ENCODE data around the gene HBQ1.
"Not testable (repeated sequence)": the region's sequence is repeated elsewhere in the genome, so short reads cannot be mapped to it uniquely, and the experiment has no call there.

The HBQ1 gene

GRCh38 chr16:180101-180675 lies at the start of gene HBQ1:
Gene HBQ1 (plus strand): TSS chr16:180459. CDS start chr16:180487, 28 bp downstream.
- DNase-seq (ENCODE audit: low read depth in 2 of 2) = no peak

- DNase-seq (ENCODE audit: low read depth in 2 of 2) = no peak
These were observed 49.6 kb upstream of the HBQ1 start for GRCh38 chr16:130533-131173.

DNA sequence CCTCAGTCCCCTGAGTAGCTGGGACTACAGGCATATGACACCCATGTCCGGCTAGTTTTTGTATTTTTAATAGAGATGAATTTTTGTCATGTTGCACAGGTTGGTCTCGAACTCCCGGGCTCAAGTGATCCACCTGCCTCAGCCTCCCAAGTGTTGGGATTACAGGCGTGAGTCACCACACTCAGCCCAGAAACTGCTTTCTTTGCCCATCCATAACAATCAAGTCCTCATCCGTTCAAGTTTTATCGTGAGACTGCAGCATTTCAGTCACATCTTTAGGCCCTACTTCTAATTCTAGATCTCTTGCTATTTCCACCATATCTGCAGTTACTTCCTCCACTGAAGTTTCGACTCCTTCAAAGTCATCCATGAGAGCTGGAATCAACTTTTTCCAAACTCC lies 48.1 kb upstream of the HBQ1 start:
- no peak for DNase-seq (ENCODE audit: low read depth in 2 of 2)

DNA sequence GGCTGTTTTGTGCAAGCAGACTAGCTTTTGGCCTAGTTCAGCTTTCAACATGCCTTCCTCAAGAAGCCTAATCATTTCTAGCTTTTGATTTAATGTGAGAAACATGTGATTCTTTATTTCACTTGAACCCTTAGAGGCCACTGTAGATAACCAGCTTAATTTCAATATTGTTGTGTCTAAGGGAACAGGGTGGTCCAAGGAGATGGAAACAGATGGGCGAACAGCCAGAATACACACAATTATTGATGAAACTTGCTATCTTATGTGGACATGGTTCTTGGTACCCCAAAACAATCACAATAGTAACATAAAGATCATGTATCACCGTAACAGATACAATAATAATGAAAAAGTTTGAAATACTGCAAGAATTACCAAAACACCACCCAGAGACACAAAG lies 46.5 kb upstream of the HBQ1 start:
- no peak for DNase-seq (ENCODE audit: low read depth in 2 of 2)

GRCh38 chr16:138049-138417 lies 42.2 kb upstream of the HBQ1 start:
- DNase-seq (ENCODE audit: low read depth in 2 of 2) = peak in 1 of 2 donors; percentile 10

DNA sequence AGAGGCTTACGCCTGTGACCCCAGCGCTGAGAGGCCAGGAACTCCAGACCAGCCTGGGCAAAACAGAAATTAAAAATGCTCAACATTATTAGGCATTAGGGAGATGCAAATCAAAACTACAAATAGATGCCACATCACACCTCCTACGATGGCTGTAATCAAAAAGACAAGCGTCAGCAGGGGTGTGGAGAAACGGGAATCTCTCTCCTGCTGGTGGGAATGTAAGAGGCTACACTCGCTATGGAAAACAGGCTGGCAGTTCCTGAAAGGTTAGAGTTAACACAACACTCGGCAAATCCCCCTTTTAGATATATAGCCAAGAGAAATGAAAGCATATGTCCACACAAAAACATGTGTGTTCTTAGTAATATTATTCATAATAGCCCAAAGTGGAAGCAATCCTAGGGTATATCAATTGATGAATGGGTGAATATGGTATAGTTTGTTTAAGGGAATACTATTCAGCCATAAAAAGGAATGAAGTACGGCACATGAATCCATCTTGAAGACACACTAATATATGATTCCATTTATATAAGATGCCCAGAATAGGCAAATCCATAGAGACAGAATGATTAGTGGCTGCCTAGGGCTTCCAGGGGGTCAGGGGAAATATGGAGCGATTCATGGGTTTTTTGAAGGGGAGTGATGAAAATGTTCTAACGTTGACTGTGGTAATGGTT lies 39.9 kb upstream of the HBQ1 start:
- no peak for DNase-seq (ENCODE audit: low read depth in 2 of 2)

DNA sequence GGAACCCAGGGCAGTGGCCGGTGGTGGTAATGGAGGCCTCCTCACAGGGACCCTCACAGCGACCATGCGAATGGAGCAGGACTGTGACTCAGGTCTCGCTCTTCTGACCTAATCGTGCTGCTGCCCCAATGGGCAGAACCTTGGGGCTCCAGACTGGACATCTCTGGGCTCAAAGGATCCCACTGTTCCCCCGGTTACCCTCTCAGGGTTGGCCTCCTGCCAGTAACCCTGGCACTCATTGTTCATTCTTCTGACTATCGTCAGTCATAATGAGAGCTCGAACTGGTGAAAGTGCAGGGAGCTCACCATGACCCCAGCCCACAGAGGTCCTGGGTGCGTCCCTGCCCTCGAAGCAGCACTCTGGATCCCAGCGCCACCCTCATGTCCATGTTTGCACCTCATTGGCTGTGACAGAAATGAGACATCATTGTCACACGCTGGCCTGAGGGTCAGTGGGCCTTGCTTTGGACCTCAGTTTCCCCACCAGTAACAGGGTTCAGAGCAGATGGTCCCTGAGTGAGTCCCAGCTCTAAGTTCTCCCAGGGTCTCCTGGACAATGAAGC lies 37.8 kb upstream of the HBQ1 start:
- no peak for DNase-seq (ENCODE audit: low read depth in 2 of 2)

DNA sequence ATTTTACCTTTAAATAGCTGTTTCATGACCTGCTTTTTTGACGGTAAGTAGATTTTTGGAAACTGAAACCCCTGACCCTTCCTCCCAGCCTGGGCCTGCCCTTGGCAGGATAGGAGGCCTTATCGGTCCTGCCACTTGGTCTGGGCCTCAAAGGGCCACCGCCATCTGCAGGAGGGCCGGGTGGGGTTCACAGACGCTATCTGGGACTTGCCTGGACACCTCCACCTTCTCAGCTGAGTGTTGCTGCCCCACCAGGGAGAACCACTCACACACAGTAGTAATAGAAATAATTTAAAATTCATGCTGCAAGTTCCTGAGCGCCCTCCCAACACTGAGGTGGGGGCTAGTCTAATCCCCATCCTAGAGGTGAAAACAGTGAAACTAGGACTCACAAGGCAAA lies 37.2 kb upstream of the HBQ1 start:
- DNase-seq (ENCODE audit: low read depth in 2 of 2) = no peak

DNA sequence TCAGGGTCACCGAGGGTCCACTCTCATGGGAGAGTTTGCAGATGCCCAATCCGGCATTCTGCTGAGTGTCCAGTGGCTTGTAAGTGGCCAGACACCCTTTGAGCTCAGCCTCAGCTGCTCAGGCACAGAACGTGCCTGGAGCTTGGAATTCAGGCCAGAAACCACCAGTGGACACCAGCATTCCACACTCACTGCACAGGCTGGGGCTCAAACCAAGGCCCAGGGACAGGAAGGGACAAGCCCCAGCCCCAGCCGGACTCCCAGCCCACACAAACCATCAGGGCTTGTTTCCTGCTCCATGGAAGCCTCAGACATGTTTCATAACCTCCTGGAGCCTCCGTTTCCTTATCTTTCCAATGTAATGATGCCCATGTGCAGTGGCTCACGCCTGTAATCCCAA lies 36.8 kb upstream of the HBQ1 start:
- no peak for DNase-seq (ENCODE audit: low read depth in 2 of 2)

DNA sequence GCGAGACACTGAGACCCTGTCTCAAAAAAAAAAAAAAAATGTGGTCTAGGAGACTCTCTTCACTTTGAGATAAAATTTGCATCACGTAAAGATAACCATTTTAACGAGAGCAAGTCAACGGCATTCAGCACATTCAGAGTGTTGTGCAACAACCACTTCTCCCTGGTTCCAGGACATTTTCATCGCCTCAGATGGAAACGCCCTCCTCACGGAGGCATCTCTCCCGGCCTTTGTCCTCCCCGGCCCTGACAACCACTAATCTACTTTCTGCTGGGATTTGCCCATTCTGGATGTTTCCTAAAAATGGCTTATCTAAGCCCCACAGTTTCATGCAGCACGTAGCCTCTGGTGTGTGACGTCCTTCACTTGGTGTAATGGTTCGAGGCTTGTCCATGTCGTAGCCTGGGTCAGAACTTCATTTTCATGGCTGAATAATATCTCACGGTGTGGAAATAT lies 35.4 kb upstream of the HBQ1 start:
- DNase-seq (ENCODE audit: low read depth in 2 of 2) = no peak

DNA sequence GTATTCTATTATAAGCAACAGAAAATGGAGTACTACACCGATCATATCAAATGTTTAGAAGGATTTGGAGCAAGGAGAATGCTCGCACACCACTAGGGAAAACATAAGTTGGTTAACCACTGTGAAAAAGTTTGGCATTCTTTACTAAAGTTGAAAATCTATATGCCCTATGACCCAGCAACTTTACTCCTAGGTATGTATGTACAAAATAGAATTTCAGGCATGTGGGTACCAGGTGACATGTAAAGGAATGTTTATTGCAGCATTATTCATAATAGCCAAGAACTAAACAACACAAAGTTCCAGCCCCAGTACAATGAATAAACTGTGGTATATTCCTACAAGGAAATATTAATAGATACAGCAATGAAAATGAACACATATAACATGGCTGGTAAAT lies 33.6 kb upstream of the HBQ1 start:
- no peak for DNase-seq (ENCODE audit: low read depth in 2 of 2)

- DNase-seq (ENCODE audit: low read depth in 2 of 2) = no peak
These were observed 31.1 kb upstream of the HBQ1 start for GRCh38 chr16:149024-149660.

GRCh38 chr16:152141-153128 lies 27.8 kb upstream of the HBQ1 start, which contains the start of gene HBZ:
Gene HBZ (plus strand): TSS chr16:152644. CDS start chr16:152910, 266 bp downstream.
- no peak for DNase-seq (ENCODE audit: low read depth in 2 of 2)

DNA sequence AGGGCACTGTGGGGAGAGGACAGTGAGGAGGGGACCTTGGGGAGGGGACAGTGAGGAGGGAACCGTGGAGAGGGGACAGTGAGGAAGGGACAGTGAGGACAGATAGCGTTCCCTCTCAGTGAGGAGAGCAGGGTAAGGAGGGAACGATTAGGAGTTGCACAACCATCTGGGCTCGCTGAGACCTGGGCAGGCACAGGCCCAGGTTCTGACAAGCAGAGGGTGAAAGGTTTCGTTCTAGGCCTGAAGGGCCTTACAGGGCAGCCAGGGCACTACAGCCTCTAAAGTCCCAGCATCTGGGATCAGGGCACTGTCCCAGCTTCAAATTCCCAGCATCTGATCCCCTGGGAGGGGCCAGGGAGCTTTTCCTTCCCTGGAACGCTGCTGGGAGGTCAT lies 27.1 kb upstream of the HBQ1 start:
- not testable (repeated sequence) for DNase-seq (ENCODE audit: low read depth in 2 of 2)

GRCh38 chr16:153550-154216 lies 26.6 kb upstream of the HBQ1 start:
- not testable (repeated sequence) for DNase-seq (ENCODE audit: low read depth in 2 of 2)

DNA sequence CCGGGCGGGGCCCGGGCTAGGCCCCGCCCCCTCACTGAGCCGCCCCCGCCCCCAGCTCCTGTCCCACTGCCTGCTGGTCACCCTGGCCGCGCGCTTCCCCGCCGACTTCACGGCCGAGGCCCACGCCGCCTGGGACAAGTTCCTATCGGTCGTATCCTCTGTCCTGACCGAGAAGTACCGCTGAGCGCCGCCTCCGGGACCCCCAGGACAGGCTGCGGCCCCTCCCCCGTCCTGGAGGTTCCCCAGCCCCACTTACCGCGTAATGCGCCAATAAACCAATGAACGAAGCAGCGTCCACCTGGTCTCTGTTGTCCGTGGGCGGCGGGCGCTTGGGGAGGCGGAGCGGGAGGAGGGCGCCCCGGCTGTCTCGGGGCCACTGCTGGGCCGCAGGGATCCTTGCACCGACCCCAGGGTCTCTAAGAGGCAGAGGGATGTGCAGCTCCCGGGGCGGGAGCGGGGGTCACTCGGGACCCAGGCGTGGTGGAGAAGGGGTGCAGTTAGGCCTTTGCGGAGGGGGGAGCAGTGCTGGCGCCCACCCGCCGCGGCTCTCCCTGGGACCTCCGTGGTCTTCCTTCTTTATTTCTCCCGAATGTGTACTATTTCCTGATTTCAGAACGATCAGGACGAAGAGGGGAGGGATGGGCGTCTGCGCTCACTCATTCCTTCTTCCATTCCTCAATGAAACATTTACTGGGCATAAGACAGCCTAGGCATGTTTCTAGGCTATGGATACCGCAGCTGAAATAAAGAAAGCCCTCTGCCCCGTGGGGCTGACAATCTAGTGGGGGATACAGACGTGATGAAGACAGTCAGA lies 25.8 kb upstream of the HBQ1 start:
- DNase-seq (ENCODE audit: low read depth in 2 of 2) = no peak

DNA sequence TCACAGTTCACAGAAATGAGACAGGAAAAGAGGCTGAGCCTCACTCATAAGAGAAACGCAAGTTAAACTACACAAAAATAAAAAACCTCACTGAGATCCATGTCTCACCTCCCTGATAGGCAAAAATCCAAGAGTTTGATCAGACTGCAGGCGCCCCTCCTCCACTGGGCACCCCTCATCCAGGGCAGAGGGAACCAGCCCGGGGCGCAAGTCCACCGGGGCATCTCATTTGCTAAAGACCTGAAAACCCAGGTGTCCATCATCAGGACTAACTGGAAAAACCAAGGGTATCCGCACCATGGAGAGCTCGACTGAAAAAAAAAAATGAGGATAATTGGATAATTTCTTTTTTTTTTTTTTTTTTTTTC lies 25.2 kb upstream of the HBQ1 start:
- DNase-seq (ENCODE audit: low read depth in 2 of 2) = no peak

DNA sequence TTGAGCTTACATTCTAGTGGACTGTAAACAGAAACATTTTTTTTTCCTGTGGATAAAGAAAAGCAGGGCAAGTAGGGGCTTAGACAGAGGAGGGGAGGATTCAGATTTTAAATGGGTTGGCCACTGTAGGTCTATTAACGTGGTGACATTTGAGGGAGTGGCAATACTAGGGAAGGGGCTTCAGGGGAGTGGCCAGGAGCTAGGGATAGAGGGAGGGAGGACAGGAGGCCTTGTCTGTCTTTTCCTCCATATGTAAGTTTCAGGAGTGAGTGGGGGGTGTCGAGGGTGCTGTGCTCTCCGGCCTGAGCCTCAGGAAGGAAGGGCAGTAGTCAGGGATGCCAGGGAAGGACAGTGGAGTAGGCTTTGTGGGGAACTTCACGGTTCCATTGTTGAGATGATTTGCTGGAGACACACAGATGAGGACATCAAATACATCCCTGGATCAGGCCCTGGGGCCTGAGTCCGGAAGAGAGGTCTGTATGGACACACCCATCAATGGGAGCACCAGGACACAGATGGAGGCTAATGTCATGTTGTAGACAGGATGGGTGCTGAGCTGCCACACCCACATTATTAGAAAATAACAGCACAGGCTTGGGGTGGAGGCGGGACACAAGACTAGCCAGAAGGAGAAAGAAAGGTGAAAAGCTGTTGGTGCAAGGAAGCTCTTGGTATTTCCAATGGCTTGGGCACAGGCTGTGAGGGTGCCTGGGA lies 21.0 kb upstream of the HBQ1 start:
- DNase-seq (ENCODE audit: low read depth in 2 of 2) = no peak

GRCh38 chr16:160242-160641 lies 20.0 kb upstream of the HBQ1 start:
- DNase-seq (ENCODE audit: low read depth in 2 of 2) = not testable (repeated sequence)
